Lung (tissue), 12 donors: ENCODE results near the gene AFAP1L1. TPM values are rescaled to one million over a fixed set of nuclear protein-coding genes. Genes with fewer than 3 reads are reported as not detected.

Experiments used
- ATAC-seq: fragments of 200-7000 bp; cut with Tn5 transposase; one replicate; pipeline ENCODE4 v1.9.1; 2020; ENCODE audit warnings: moderate number of reproducible peaks; ENCODE audit not compliant: insufficient read depth, low FRiP score
- DNase-seq, 3 donors: peaks; one replicate each; pipeline ENCODE4 v3.0.0-alpha.2; 2013 to 2017
- H3K27ac ChIP-seq, 2 donors: one replicate each; pipeline ENCODE4 v1.5.1; 2013; ENCODE audit warnings: mild to moderate bottlenecking in 2 of 2, moderate library complexity in 2 of 2, control low read depth in 1 of 2, inconsistent platforms in 1 of 2, low read depth in 1 of 2, low read length in 1 of 2
- H3K27me3 ChIP-seq, 3 donors: one replicate each; pipeline ENCODE4 v1.5.1; 2013; ENCODE audit warnings: low read length in 2 of 3; ENCODE audit not compliant: control insufficient read depth in 3 of 3, insufficient read depth in 3 of 3
- H3K36me3 ChIP-seq, 4 donors: one replicate each; pipeline ENCODE4 v1.5.1; 2013; ENCODE audit warnings: low read length in 4 of 4, mild to moderate bottlenecking in 1 of 4, moderate library complexity in 1 of 4; ENCODE audit not compliant: control insufficient read depth in 4 of 4, insufficient read depth in 4 of 4
- H3K4me1 ChIP-seq, 5 donors: one replicate each; pipeline ENCODE4 v1.5.1; 2013; ENCODE audit warnings: low read length in 5 of 5, mild to moderate bottlenecking in 2 of 5, moderate library complexity in 1 of 5; ENCODE audit not compliant: control insufficient read depth in 5 of 5, insufficient read depth in 5 of 5
- H3K4me3 ChIP-seq: one replicate; pipeline ENCODE4 v1.5.1; 2013; ENCODE audit warnings: mild to moderate bottlenecking, control low read depth, moderate library complexity
- H3K9ac ChIP-seq, 2 donors: one replicate each; pipeline ENCODE4 v1.5.1; 2013; ENCODE audit warnings: low read length in 2 of 2, control low read depth in 1 of 2; ENCODE audit not compliant: insufficient read depth in 1 of 2
- H3K9me3 ChIP-seq, 4 donors: one replicate each; pipeline ENCODE4 v1.5.1; 2013; ENCODE audit warnings: low read length in 3 of 4, mild to moderate bottlenecking in 1 of 4, moderate library complexity in 1 of 4; ENCODE audit not compliant: control insufficient read depth in 4 of 4, insufficient read depth in 3 of 4
- CTCF ChIP-seq: IDR thresholded peaks from 2 replicates; pipeline ENCODE4 v1.5.1; 2012; ENCODE audit warnings: mild to moderate bottlenecking; ENCODE audit errors: control extremely low read depth, extremely low read depth
- WGBS, 2 donors: extraction: QIAGEN DNeasy Blood & Tissue Kit; methylation state at CpG; one replicate each; pipeline ENCODE4 v1.1.7; 2013; 5-methylcytosine and 5-hydroxymethylcytosine counted together
- polyA plus RNA-seq, 2 donors: library from polyadenylated mRNA; stranded (reverse); fragments of 200-250 nt; gene quantifications; one replicate each; pipeline ENCODE4 v1.2.1, GENCODE V29; 2013
- total RNA-seq, 2 donors: library from RNA; depleted of rRNA in 1 of 2; stranded (reverse); fragments of >200 nt in 1 of 2; gene quantifications; one replicate each; pipeline ENCODE4 v1.2.1, GENCODE V29; 2014 to 2021
- donor health status: control.
- donor health status: control.
- donor health status: Bipolar disorder and iron deficiency.
- donor health status: healthy.
- donor health status: DM: yes; HTN: yes; CAD: no.

The AFAP1L1 gene
- total and polyA plus RNA-seq, 4 donors: 9.8 to 40.6 (median 18.1) TPM

GRCh38 chr5:149383399-149383798 is 111.7 kb downstream of the AFAP1L1 start:
- Histone ChIP-seq H3K4me3 (no peak overlapping the region), H3K27ac (peak overlapping the region; percentile 29 to 94), H3K9me3 (no peaks in the 10 kb centered on the region), H3K27me3 (no peaks in the 10 kb centered on the region), H3K4me1 (peaks cover 5 to 78% (median 33%) of the 10 kb centered on the region in 5 donors), H3K36me3 (no peaks in the 10 kb centered on the region), H3K9ac (no peak overlapping the region)
- no peak for TF ChIP-seq CTCF
- WGBS, 2 donors: 60 to 79% methylated on average over 9 of the region's 9 CpGs
- DNase-seq (peak in 1 of 3 donors; percentile 63), ATAC-seq (no peak)

GRCh38 chr5:149386166-149386565 is 114.5 kb downstream of the AFAP1L1 start:
- H3K9me3 ChIP-seq: no peaks in the 10 kb centered on the region
- ATAC-seq (no peak), DNase-seq (peak in 1 of 3 donors; percentile 43)
- TF ChIP-seq CTCF: no peak
- H3K36me3 ChIP-seq: no peaks in the 10 kb centered on the region
- H3K4me3 ChIP-seq: no peak overlapping the region
- peak overlapping the region; percentile 50 to 68 for H3K27ac ChIP-seq
- H3K27me3 ChIP-seq: no peaks in the 10 kb centered on the region
- 82 to 88% methylated on average over 5 of the region's 5 CpGs for WGBS, 2 donors
- peaks cover 5 to 72% (median 32%) of the 10 kb centered on the region in 5 donors for H3K4me1 ChIP-seq
- no peak overlapping the region for H3K9ac ChIP-seq

- no peaks in the 10 kb centered on the region for H3K27me3 ChIP-seq
- WGBS, 2 donors: 56 to 61% methylated on average over 9 of the region's 9 CpGs
- H3K9me3 ChIP-seq: no peaks in the 10 kb centered on the region
- ATAC-seq (no peak), DNase-seq (peak; percentile 19 to 55 (median 33))
- no peak overlapping the region for H3K9ac ChIP-seq
- no peak overlapping the region for H3K4me3 ChIP-seq
- peaks cover 5 to 65% (median 29%) of the 10 kb centered on the region in 5 donors for H3K4me1 ChIP-seq
- no peak for TF ChIP-seq CTCF
- peak overlapping the region; percentile 51 to 68 for H3K27ac ChIP-seq
- H3K36me3 ChIP-seq: no peaks in the 10 kb centered on the region
These were observed 115.5 kb downstream of the AFAP1L1 start for GRCh38 chr5:149387081-149387631.

GRCh38 chr5:149387982-149388381 is 116.3 kb downstream of the AFAP1L1 start:
- peak; percentile 53 for ATAC-seq
- H3K27ac ChIP-seq: peak overlapping the region; percentile 46 to 68
- no peak overlapping the region for H3K4me3 ChIP-seq
- peaks cover 2 to 57% (median 24%) of the 10 kb centered on the region in 5 donors for H3K4me1 ChIP-seq
- no peak overlapping the region for H3K9ac ChIP-seq
- 82 to 95% methylated on average over 1 of the region's 1 CpG for WGBS, 2 donors
- no peaks in the 10 kb centered on the region for H3K27me3 ChIP-seq
- no peak for TF ChIP-seq CTCF
- no peaks in the 10 kb centered on the region for H3K36me3 ChIP-seq
- no peaks in the 10 kb centered on the region for H3K9me3 ChIP-seq
- peak in 2 of 3 donors; percentile 41 to 73 for DNase-seq
